H1 (cell line): ENCODE measurements around the gene CADM2. TPM values are rescaled to one million over a fixed set of nuclear protein-coding genes. Genes with fewer than 3 reads are reported as not detected.

Experiments
- CTCF ChIA-PET: fragments of 300-600 bp; sonication (Branson Sonifier 250); formaldehyde crosslinking; loops from one replicate; lab custom pipeline; 2021; ENCODE audit not compliant: partially characterized antibody; lab: Charles Lee
- POLR2A ChIA-PET: fragments of 300-600 bp; sonication (Branson Sonifier 250); formaldehyde crosslinking; loops from one replicate; lab custom pipeline; 2021; ENCODE audit warnings: inconsistent platforms; ENCODE audit not compliant: partially characterized antibody; lab: Charles Lee
- DNase-seq, 2 experiments: peaks; one replicate each; pipeline versions ENCODE4 v3.0.0 to v3.0.0-alpha.2; 2010 to 2022; ENCODE audit warnings: low spot score in 2 of 2, low read depth in 1 of 2, mixed read lengths in 1 of 2
- FAIRE-seq: peaks from 2 replicates; lab custom pipeline; 2011; peaks lifted over from hg19 to GRCh38; lab: Jason Lieb, UNC
- H2AFZ ChIP-seq: 2 replicates; pipeline ENCODE4 v1.8.1; 2012; ENCODE audit warnings: low read length, inconsistent platforms
- H2AK5ac ChIP-seq: 2 replicates; pipeline ENCODE4 v1.6.1; 2013; ENCODE audit warnings: low read depth, low read length
- H2BK120ac ChIP-seq: replicated peaks from 2 replicates; pipeline ENCODE3; 2013; ENCODE audit warnings: low read depth, low read length, inconsistent platforms
- H2BK12ac ChIP-seq: 2 replicates; pipeline ENCODE4 v1.6.1; 2013; ENCODE audit warnings: low read depth, low read length
- H2BK15ac ChIP-seq: 2 replicates; pipeline ENCODE4 v1.6.1; 2013; ENCODE audit warnings: low read length
- H2BK20ac ChIP-seq: 2 replicates; pipeline ENCODE4 v1.6.1; 2013; ENCODE audit warnings: low read length
- H2BK5ac ChIP-seq: 2 replicates; pipeline ENCODE4 v1.6.1; 2013; ENCODE audit warnings: low read depth, low read length
- H3K14ac ChIP-seq: 2 replicates; pipeline ENCODE4 v1.6.1; 2013; ENCODE audit warnings: inconsistent platforms; ENCODE audit not compliant: insufficient read length
- H3K18ac ChIP-seq: 2 replicates; pipeline ENCODE4 v1.6.1; 2013; ENCODE audit warnings: low read length; ENCODE audit errors: extremely low read depth
- H3K23ac ChIP-seq: 2 replicates; pipeline ENCODE4 v1.6.1; 2013; ENCODE audit warnings: inconsistent platforms; ENCODE audit not compliant: insufficient read length
- H3K23me2 ChIP-seq: 2 replicates; pipeline ENCODE4 v1.6.1; 2013; ENCODE audit warnings: low read depth, low read length
- H3K27ac ChIP-seq: 2 replicates; pipeline ENCODE4 v1.6.1; 2011; ENCODE audit warnings: low read depth, low read length, inconsistent platforms
- H3K27me3 ChIP-seq, 4 experiments: replicated peaks in 1 of 4; 1 replicate in 1 of 4; 2 replicates in 3 of 4; pipeline versions ENCODE4 v1.6.1 to v1.8.1; 2011 to 2013; ENCODE audit warnings: low read length in 3 of 4, mild to moderate bottlenecking in 3 of 4, inconsistent platforms in 2 of 4, mixed read lengths in 2 of 4, moderate library complexity in 1 of 4; ENCODE audit not compliant: control insufficient read depth in 3 of 4, insufficient read depth in 3 of 4; ENCODE audit errors: extremely low read depth in 1 of 4
- H3K36me3 ChIP-seq, 4 experiments: 2 replicates each; pipeline versions ENCODE4 v1.6.1 to v1.8.1; 2011 to 2013; ENCODE audit warnings: mild to moderate bottlenecking in 4 of 4, low read length in 3 of 4, moderate library complexity in 2 of 4, control low read depth in 1 of 4, inconsistent platforms in 1 of 4; ENCODE audit not compliant: insufficient read depth in 4 of 4, control insufficient read depth in 2 of 4
- H3K4ac ChIP-seq: replicated peaks from 2 replicates; pipeline ENCODE3; 2013; ENCODE audit warnings: low read length, low read depth, mixed read lengths, inconsistent platforms; ENCODE audit not compliant: insufficient read length
- H3K4me1 ChIP-seq, 4 experiments: replicated peaks in 1 of 4; 1 replicate in 1 of 4; 2 replicates in 3 of 4; pipeline versions ENCODE4 v1.6.1 to v1.8.1; 2011 to 2013; ENCODE audit warnings: low read length in 3 of 4, inconsistent platforms in 2 of 4, mixed read lengths in 1 of 4; ENCODE audit not compliant: insufficient read depth in 4 of 4, control insufficient read depth in 3 of 4
- H3K4me2 ChIP-seq, 2 experiments: 2 replicates each; pipeline versions ENCODE4 v1.6.1 to v1.8.1; 2011 to 2013; ENCODE audit warnings: low read depth in 2 of 2, low read length in 2 of 2, control low read depth in 1 of 2, inconsistent platforms in 1 of 2, mild to moderate bottlenecking in 1 of 2; ENCODE audit not compliant: insufficient read depth in 1 of 2
- H3K4me3 ChIP-seq, 4 experiments: fragments of 200-600, 300-600 bp in 1 of 4; sonication (generic), shearing (Covaris generic), sonication (Bioruptor Twin) in 1 of 4; 2 replicates each; pipeline versions ENCODE4 v1.5.1 to v1.8.1; 2011 to 2016; ENCODE audit warnings: low read length in 4 of 4, low read depth in 3 of 4, control low read depth in 2 of 4, inconsistent platforms in 2 of 4, mild to moderate bottlenecking in 2 of 4, mixed read lengths in 1 of 4, moderate library complexity in 1 of 4; ENCODE audit not compliant: insufficient read depth in 2 of 4; ENCODE audit errors: extremely low read depth in 1 of 4
- H3K56ac ChIP-seq: replicated peaks from 2 replicates; pipeline ENCODE3; 2013; ENCODE audit warnings: low read depth, mild to moderate bottlenecking, mixed read lengths, low read length, inconsistent platforms; ENCODE audit not compliant: insufficient read length
- H3K79me1 ChIP-seq: 2 replicates; pipeline ENCODE4 v1.6.1; 2013; ENCODE audit warnings: low read depth, low read length, control low read depth
- H3K79me2 ChIP-seq, 2 experiments: 2 replicates each; pipeline versions ENCODE4 v1.6.1 to v1.8.1; 2012 to 2013; ENCODE audit warnings: low read length in 2 of 2, mild to moderate bottlenecking in 2 of 2, inconsistent platforms in 1 of 2; ENCODE audit not compliant: insufficient read depth in 2 of 2, control insufficient read depth in 1 of 2
- H3K9ac ChIP-seq, 4 experiments: replicated peaks in 1 of 4; 1 replicate in 1 of 4; 2 replicates in 3 of 4; pipeline versions ENCODE4 v1.6.1 to v1.8.1; 2011 to 2013; ENCODE audit warnings: low read depth in 3 of 4, low read length in 3 of 4, control low read depth in 2 of 4, mild to moderate bottlenecking in 2 of 4, moderate library complexity in 2 of 4, inconsistent platforms in 1 of 4; ENCODE audit errors: extremely low read depth in 1 of 4
- H3K9me3 ChIP-seq, 2 experiments: 2 replicates each; pipeline versions ENCODE4 v1.6.1 to v1.8.1; 2012 to 2013; ENCODE audit warnings: mild to moderate bottlenecking in 2 of 2, moderate library complexity in 2 of 2, control low read depth in 1 of 2, inconsistent platforms in 1 of 2, low read depth in 1 of 2, low read length in 1 of 2, mixed read lengths in 1 of 2; ENCODE audit not compliant: insufficient read depth in 2 of 2
- H4K20me1 ChIP-seq, 2 experiments: replicated peaks in 1 of 2; 2 replicates each; pipeline versions ENCODE3 to v1.8.1; 2011 to 2013; ENCODE audit warnings: inconsistent platforms in 2 of 2, low read length in 2 of 2, mild to moderate bottlenecking in 1 of 2; ENCODE audit not compliant: insufficient read depth in 2 of 2, control insufficient read depth in 1 of 2
- H4K5ac ChIP-seq: 2 replicates; pipeline ENCODE4 v1.6.1; 2013; ENCODE audit warnings: low read length, low read depth, mixed read lengths, inconsistent platforms; ENCODE audit not compliant: insufficient read length
- H4K8ac ChIP-seq: 2 replicates; pipeline ENCODE4 v1.8.0; 2013; ENCODE audit warnings: mild to moderate bottlenecking, moderate library complexity, low read length, inconsistent platforms; ENCODE audit not compliant: insufficient read depth; ENCODE audit errors: extremely low read depth
- H4K91ac ChIP-seq: replicated peaks from 2 replicates; pipeline ENCODE3; 2013; ENCODE audit warnings: low read length, mixed read lengths, inconsistent platforms; ENCODE audit not compliant: insufficient read length
- CTCF ChIP-seq, 3 experiments: IDR thresholded peaks; 1 replicate in 2 of 3; 2 replicates in 1 of 3; pipeline versions ENCODE4 v1.5.1 to v1.6.1; 2011; ENCODE audit warnings: low read length in 3 of 3, mild to moderate bottlenecking in 3 of 3, inconsistent platforms in 2 of 3, low read depth in 1 of 3, moderate library complexity in 1 of 3; ENCODE audit not compliant: insufficient read depth in 1 of 3; ENCODE audit errors: control extremely low read depth in 1 of 3
- POU5F1 ChIP-seq: IDR thresholded peaks from 2 replicates; pipeline ENCODE4 v1.6.1; 2011; ENCODE audit warnings: low read depth, mild to moderate bottlenecking, low read length, moderate library complexity
- RAD21 ChIP-seq, 2 experiments: IDR thresholded peaks in 1 of 2; conservative IDR thresholded peaks in 1 of 2; 2 replicates each; pipeline ENCODE4 v1.6.1; 2011; ENCODE audit warnings: low read depth in 2 of 2, low read length in 2 of 2, improper control_type of control experiment in 1 of 2, inconsistent platforms in 1 of 2, mild to moderate bottlenecking in 1 of 2, moderate library complexity in 1 of 2
- WGBS, 2 experiments: shearing (Covaris generic) in 1 of 2; methylation state at CpG; one replicate each; pipeline versions ENCODE4 v1.1.6 to v1.1.7; 2013 to 2015; ENCODE audit warnings: low lambda C conversion rate in 2 of 2, mixed read lengths in 2 of 2, inconsistent platforms in 1 of 2, low coverage in 1 of 2, missing lambda C conversion rate in 1 of 2; ENCODE audit not compliant: insufficient replicate concordance in 2 of 2, insufficient coverage in 1 of 2, insufficient read length in 1 of 2; ENCODE audit errors: extremely low coverage in 1 of 2, missing lambda C conversion rate in 1 of 2; 5-methylcytosine and 5-hydroxymethylcytosine counted together
- polyA plus RNA-seq, 7 experiments: library from polyadenylated mRNA; depleted of rRNA in 3 of 7; stranded (reverse) in 5 of 7; unstranded in 2 of 7; fragments of >200 nt in 5 of 7; fragments of 200-250 nt in 2 of 7; gene quantifications; 1 replicate in 5 of 7; 2 replicates in 1 of 7; 4 replicates in 1 of 7; pipeline versions ENCODE4 v1.2.1 to v1.2.3, GENCODE V29; 2011 to 2013; ENCODE audit warnings: missing spikeins in 2 of 7, mixed read lengths in 2 of 7
- total RNA-seq: library from RNA; stranded (reverse); fragmentation: NEBNext Ultra II Directional; extraction: Animal tissue kit (Norgen Biotek cat#: 25700); gene quantifications from 2 replicates; pipeline ENCODE4 v1.2.1, GENCODE V29; 2021

CADM2 gene
- total and polyA plus RNA-seq, 2 of the 8 experiments (the other 6 are each of a cell fraction or from before 2014, with no cell fraction given) = 14.9 to 20.9 TPM

- ChIA-PET POLR2A (no interaction called here), CTCF (interaction anchor here (0.7 to 6.5 kb wide), 22 partner anchors 9 to 793 kb away, joined by 3 to 41 read pairs (median 4); no protein-coding TSS in a partner anchor)
- H4K5ac ChIP-seq = no peak overlapping the region
- no peak overlapping the region for H2AK5ac ChIP-seq
- DNase-seq (peak; percentile 13 to 52), FAIRE-seq (peak; percentile 66)
- no peaks in the 10 kb centered on the region for H3K4me1 ChIP-seq
- no peaks in the 10 kb centered on the region for H4K20me1 ChIP-seq
- TF ChIP-seq POU5F1 (no peak), RAD21 (IDR thresholded peaks at IDR 0.05 in 1 of 2, conservative IDR thresholded peaks at IDR 0.05 in 1 of 2; ENCODE audit: low read depth in 2 of 2, low read length in 2 of 2) (peak; percentile 79 to 82), CTCF (IDR thresholded peaks at IDR 0.05; ENCODE audit: control extremely low read depth in 1 of 3, insufficient read depth in 1 of 3, low read depth in 1 of 3, low read length in 3 of 3) (peak; percentile 27 to 79 (median 60))
- no peak overlapping the region for H3K14ac ChIP-seq
- no peak overlapping the region for H2AFZ ChIP-seq
- H3K18ac ChIP-seq = no peak overlapping the region
- no peak overlapping the region for H2BK120ac ChIP-seq
- no peak overlapping the region for H4K91ac ChIP-seq
- H3K79me1 ChIP-seq = no peaks in the 10 kb centered on the region
- H3K23me2 ChIP-seq = no peaks in the 10 kb centered on the region
- H3K9ac ChIP-seq = no peak overlapping the region
- no peak overlapping the region for H3K56ac ChIP-seq
- no peak overlapping the region for H3K4me3 ChIP-seq
- no peak overlapping the region for H2BK12ac ChIP-seq
- H3K4me2 ChIP-seq = no peak overlapping the region
- WGBS, 2 experiments = 22% methylated on average over 1 of the region's 1 CpG; no CpG with 5 or more reads in 1 of the 2 experiments
- H3K36me3 ChIP-seq = no peaks in the 10 kb centered on the region
- H3K27me3 ChIP-seq = no peaks in the 10 kb centered on the region
- no peak overlapping the region for H2BK15ac ChIP-seq
- H3K27ac ChIP-seq = no peak overlapping the region
- no peak overlapping the region for H3K23ac ChIP-seq
- no peaks in the 10 kb centered on the region for H3K79me2 ChIP-seq
- H2BK5ac ChIP-seq = no peak overlapping the region
- H2BK20ac ChIP-seq = no peak overlapping the region
- H3K4ac ChIP-seq = no peak overlapping the region
- H4K8ac ChIP-seq = no peak overlapping the region
- H3K9me3 ChIP-seq = no peaks in the 10 kb centered on the region
Observed at GRCh38 chr3:85821130-85821756, 862.5 kb downstream of the CADM2 start.
